CD4-positive, alpha-beta T cell treated with Interleukin-21 for 1 hour (primary cell): Measurements from ENCODE around the gene CALM3.

Experiments
- DNase-seq: peaks from one replicate; pipeline ENCODE4 v3.0.0-alpha.2; 2020

CALM3 gene

DNA sequence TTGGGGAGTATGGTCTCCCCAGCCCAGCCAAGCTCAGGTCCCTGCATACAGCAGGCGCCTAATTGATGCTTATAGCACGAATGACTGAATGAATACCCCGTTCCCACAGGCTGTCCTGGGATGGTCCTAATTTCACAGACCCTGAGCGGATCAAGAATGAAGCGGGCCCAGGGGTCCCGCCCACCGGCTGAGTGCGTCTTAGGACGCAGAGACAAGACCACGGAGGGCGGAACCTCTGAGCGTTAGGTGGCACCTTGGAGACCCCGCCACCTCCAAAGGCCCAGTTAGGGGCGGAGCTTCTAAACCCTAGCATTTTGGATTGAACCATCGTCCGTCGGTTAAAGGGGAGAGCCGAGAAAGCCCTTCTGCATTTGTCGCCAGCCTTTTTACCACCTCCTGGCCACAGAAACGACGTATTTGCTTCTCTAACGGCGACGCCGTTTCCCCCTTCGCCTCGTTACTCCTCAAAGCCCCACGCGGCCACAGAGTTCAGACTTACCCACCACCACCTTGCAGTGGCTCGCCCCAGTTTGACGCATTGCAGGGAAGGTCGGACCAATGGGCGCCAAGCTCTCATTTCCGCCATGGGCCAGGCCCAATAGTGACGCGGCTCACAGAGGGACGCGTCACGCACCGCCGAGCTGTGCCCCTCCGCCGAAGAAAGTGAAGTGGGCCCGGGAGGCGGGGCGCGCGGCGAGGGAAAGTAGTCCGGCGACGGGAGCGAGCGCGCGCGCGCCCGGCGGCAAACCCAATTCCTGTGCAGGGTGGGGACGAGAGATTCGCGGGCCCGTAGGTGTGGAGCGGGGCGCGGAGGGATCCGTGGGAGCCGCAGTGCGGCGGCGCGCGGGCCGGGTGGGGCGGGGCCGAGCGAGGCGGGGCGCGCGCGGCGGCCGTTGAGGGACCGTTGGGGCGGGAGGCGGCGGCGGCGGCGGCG is 479 bp upstream of the CALM3 start:
- peak; percentile 98 for DNase-seq

DNA sequence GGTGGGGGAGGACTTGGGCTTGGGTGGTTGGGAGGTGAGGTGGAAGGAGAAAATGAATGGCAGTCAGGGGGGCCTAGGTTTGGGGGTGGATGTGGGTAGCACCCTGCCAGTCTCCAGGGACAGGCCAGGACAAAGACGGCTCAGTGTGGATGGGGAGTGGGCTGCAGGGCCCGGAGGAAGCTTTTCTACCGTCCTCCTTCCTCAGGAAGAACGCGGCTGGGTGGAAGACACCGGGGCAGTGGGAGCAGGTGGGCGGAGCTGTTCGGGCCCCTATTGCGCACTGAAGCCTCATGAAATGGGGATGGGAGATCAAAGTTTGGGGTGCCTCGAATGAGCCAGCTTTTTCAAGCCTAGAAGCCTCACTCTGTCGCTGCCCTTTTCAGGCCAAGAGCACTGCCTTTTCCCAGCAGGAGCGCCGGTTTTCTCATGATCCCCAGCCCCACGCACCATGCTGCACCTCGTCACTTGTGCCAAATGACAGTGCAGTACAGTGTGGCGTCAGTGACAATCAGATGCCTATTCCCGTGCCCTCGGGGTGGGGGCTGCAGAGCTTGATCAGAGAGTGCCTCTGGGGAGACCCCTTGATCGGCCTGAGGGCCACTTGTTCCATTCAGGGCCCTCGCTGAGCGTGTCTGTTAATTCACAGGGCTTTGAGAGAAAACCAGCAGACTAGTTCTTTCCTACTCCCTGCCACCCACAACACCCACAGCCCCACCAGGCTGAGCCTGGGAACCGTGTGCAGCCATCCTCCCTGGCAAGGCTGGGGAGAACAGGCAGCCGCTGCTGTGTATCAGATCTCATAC is 1.5 kb downstream of the CALM3 start:
- DNase-seq: no peak

DNA sequence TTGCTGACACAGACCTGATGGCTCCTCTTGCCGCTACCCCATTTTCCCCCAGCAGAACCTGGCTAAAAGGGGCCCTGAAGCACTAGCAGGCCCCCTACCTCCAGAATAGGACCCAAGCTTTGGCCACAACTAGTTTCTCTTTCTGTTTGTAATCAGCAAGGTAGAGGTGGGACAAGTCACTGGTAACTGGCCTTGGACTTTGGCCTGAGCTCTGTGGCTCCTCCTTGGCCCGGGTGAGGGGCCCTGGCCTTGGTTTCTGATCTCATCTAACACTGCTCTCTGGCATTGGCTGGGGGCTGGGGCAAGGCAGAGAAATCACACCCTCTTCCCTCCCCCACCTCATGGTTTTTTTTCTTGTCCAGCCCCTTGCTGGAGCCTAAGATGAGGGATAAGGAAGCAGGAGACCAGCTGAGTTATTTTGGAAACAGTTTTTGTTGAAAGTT is 2.1 kb downstream of the CALM3 start:
- DNase-seq: peak; percentile 28

DNA sequence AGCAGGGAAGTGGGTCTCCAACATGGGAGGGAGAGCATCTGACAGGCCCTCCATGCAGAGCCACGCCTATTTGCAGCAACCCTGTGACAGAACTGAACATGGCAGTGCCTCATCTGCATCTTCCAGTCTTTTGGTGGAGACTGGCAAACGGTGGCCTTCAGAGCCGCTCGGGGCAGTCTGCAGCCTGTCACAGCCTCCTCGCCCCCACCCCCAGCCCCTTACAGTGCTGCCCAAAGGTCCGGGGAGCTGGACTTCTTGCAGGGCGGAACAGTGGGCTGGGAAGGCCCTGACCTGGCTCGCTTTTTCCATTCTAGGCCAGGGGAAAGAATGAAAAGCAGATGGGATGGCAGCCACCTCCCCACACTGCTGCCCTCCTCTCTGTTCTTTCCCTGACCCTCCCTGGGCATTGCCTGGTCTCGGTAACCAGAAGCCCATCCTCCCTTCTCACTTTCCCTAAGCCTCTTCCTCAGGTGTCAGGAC is 2.7 kb downstream of the CALM3 start:
- no peak for DNase-seq

DNA sequence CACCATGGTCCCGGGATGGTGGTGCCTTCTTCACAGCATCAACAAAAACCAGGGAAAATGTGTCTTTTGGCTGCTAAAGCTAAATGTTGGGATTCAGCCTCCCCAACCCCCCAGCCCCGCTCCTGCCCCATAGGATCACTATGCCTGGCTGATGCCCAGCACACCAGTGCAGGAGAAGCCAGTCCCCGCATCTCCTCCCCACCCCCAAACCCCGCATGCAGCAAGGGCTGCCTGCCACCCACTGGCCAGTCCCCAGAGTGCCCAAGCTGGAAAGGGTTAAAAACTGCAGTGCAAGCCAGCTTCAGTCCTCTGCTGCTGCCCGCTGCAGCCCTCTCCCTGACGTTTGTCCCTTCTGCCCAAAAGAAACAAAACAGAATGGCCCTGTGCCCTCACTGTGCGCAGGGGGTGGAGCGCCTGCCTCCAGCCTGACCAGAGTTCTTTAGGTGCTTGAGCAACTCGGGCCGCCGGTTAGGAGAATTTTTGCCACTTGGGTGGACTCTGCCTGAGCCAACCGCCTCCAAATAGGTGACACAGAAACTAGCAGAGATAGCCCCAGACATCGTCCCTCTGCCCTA is 3.7 kb downstream of the CALM3 start:
- DNase-seq: no peak

DNA sequence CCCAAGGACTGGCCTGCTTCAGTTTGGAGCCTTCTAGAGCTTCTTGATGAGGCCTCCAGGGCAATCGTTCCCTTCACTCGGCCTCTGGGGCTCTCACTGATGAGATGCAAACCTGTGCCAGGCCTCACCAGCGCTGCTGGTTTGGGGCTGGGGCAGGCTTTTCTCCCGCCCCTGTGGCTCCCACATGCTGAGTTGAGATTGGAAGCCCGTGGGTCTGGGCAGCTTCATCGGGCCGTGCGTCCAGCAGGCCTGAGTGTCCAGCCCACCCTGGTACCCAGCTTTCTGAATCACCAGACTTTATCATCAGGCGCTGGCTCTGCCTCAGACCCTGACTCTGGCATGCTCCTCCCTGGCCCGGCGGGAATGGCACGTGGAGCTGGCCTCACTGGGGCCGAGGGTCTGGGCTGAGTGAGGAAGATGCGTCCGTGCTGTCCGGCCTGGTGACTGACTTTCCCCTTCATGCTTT is 4.3 kb downstream of the CALM3 start:
- DNase-seq: no peak

DNA sequence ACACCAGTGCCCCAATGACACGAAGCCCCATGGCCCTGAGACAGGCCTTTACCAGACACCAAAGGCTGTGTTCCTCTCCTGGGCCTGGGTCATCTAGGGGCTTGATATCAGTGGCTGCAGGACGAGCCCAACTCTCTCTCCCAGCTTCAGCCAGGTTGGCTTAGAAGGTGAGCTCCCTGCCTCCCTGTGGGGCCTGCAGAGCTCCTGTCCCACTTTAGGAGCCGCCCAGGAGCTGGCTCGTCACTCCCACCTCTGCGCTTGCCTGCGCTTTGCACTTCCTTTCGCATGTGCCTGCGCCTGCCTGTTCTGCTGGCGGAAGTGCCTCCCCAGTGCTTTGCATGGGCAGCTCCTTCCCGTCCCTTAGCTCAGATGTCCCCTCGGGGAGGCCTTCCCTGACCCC is 4.9 kb downstream of the CALM3 start:
- DNase-seq: no peak

DNA sequence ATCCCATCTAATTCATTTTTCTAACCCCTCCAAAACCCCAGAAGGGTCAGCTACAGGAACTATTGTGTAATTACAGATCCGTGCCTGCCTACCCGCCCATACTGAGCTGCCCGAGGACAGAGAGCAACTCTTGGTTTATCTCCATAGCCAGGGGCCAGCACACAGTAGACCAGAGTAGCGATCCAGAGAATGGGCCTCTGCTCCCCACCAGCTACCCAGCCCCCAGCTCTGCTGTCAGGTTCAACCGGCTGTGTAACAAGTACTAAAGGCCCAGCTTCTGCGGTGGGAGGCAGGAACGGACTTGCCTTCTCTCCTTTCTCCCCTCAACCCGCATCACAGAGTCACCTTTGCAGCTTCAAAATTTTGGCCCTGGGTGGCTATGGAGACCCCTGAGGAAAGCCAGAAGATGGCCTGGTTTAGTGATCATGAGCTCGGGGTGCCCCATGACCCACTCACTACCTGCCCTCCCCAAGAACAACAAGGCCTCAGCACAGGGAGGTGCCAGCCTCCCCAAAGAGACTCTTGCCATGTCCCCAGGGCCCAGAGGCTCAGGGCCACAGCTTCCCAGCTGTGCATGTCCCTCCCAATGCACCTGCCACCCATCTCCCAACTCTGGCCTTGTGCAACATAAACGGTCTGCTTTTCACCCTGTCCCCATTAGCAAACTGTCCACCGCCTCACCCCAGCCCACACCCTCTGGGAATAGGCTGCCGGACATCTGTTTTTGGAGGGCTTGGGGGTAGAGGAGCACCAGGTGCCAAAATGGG is 5.7 kb downstream of the CALM3 start:
- no peak for DNase-seq

DNA sequence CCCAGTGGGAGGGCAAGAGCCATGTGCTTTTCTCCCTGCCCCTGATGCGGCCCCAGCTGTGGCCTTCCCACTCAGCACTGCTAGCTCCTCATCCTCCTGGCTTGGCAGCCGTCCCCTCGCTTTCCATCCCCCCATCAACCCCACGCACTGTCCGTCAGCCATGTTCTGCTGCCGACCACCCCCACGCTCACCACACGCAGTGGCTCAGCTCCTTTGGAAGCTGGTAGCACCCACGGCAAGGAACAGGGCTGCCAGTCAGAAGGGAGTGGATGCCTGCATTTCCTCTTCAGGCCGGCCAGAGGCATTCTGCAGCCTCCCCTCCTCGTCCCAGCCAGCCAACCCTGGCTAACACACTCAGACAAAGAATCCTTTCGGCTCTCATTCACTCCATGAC is 6.3 kb downstream of the CALM3 start:
- no peak for DNase-seq

DNA sequence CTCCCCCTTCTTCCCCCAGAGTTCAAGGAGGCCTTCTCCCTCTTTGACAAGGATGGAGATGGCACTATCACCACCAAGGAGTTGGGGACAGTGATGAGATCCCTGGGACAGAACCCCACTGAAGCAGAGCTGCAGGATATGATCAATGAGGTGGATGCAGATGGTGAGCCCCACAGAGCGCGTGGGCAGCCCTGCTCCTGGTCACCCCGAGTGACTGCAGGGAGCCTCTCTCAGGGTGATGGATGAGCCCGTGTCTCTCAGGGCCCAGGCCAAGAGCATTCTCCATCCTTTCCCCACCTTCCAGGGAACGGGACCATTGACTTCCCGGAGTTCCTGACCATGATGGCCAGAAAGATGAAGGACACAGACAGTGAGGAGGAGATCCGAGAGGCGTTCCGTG is 7.0 kb downstream of the CALM3 start:
- no peak for DNase-seq

DNA sequence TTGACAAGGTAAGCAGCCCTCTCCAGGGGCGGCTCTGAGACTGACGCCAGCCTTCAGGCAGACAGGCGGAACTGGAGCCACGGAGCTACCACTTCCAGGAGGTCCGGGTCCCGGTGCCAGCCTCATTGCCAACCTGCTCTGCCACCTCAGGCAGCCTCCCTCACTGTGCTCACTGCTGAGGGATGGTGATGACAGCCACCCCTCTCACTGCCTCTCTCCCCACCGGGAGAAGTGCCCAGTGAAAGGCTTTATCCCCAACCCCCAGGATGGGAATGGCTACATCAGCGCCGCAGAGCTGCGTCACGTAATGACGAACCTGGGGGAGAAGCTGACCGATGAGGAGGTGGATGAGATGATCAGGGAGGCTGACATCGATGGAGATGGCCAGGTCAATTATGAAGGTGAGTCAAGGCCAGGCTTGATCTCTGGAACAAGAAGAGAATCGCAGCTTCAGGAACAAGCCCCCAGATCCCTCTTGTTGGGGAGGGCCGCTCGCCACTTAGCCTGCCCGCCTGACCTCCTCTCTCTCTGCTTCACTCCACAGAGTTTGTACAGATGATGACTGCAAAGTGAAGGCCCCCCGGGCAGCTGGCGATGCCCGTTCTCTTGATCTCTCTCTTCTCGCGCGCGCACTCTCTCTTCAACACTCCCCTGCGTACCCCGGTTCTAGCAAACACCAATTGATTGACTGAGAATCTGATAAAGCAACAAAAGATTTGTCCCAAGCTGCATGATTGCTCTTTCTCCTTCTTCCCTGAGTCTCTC is 7.6 kb downstream of the CALM3 start:
- no peak for DNase-seq

DNA sequence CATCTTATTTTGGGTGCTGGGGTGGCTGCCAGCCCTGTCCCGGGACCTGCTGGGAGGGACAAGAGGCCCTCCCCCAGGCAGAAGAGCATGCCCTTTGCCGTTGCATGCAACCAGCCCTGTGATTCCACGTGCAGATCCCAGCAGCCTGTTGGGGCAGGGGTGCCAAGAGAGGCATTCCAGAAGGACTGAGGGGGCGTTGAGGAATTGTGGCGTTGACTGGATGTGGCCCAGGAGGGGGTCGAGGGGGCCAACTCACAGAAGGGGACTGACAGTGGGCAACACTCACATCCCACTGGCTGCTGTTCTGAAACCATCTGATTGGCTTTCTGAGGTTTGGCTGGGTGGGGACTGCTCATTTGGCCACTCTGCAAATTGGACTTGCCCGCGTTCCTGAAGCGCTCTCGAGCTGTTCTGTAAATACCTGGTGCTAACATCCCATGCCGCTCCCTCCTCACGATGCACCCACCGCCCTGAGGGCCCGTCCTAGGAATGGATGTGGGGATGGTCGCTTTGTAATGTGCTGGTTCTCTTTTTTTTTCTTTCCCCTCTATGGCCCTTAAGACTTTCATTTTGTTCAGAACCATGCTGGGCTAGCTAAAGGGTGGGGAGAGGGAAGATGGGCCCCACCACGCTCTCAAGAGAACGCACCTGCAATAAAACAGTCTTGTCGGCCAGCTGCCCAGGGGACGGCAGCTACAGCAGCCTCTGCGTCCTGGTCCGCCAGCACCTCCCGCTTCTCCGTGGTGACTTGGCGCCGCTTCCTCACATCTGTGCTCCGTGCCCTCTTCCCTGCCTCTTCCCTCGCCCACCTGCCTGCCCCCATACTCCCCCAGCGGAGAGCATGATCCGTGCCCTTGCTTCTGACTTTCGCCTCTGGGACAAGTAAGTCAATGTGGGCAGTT is 8.6 kb downstream of the CALM3 start:
- DNase-seq: no peak

DNA sequence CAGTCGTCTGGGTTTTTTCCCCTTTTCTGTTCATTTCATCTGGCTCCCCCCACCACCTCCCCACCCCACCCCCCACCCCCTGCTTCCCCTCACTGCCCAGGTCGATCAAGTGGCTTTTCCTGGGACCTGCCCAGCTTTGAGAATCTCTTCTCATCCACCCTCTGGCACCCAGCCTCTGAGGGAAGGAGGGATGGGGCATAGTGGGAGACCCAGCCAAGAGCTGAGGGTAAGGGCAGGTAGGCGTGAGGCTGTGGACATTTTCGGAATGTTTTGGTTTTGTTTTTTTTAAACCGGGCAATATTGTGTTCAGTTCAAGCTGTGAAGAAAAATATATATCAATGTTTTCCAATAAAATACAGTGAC is 9.3 kb downstream of the CALM3 start:
- no peak for DNase-seq

DNA sequence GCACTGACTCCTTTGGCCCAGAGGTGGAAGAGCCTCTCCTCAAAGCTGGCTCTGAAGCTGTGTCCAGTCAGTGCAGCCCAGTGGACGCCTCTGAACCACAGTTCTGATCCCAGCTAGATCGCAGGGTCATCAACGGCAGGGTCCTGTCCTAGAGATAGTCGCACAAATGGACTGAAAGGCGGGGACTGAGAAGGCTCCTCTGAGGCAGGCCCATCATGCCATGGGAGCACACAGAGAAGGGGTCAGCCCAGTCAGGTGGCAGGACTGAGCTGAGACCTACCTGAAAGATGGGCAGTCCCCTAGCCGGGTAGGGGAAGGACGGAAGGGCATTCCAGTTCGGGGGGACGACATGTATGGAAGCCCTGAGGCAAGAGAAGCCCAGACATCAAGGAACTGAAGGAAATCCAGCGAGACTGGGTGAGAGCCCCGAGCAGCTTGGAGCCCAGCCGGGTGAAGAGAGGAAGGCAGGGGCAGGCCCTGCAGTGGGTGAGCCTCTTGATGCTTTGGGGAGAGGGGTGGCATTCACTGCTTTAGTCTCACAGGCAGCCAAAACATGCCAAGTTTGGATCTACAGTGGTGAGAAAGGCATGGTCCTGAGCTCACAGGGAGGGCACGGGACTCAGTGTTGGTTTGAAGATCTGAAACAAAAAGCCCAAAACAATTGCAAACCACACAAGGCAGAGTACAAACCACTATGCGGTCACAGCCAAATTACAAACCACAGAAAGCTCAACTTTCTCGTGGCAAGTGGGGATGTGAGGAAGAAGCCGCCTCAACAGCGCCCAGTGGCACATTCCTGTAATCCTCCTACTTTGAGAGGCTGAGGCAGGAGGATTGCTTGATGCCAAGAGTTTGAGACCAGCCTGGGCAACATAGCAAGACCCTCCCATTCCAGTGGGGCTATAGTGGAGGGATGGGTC is 10.0 kb downstream of the CALM3 start:
- peak; percentile 62 for DNase-seq

DNA sequence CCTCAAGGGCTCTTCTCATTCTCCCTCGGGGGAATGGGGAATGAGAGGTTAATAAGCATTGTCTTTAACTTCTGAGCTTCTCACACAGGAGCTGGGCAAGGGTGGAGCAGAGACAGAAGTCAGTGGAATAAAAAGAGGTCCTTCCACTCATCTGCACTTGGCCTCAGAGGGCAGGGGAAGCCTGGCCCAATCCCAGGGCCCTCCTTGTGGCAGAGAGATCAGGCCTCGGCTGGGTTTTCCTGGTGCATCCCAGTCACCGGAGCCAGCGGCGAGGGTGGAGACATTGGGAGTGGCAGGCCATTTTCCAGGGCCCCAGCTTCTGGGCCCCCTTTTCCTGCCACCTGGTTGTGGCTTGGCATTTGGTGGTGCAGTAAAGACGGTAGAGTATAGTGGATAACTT is 10.6 kb downstream of the CALM3 start:
- DNase-seq: no peak

DNA sequence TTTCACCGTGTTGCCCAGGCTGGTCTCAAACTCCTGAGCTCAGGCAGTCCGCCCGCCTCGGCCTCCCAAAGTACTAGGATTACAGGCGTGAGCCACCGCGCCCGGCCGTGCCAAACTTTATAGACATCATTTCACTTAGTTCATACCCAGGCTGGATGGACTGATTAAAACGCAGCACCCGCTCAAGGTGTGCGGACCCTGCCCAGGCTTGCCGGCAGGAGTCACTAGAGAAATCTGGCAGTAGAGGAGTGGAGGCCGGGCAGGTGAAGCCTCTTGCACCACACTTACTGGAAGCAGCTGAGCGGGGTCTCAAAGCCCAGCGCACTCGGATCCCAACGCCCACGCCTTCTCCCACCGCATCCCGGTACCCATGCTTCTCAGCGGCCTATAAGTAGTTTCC is 12.4 kb downstream of the CALM3 start:
- DNase-seq: no peak

DNA sequence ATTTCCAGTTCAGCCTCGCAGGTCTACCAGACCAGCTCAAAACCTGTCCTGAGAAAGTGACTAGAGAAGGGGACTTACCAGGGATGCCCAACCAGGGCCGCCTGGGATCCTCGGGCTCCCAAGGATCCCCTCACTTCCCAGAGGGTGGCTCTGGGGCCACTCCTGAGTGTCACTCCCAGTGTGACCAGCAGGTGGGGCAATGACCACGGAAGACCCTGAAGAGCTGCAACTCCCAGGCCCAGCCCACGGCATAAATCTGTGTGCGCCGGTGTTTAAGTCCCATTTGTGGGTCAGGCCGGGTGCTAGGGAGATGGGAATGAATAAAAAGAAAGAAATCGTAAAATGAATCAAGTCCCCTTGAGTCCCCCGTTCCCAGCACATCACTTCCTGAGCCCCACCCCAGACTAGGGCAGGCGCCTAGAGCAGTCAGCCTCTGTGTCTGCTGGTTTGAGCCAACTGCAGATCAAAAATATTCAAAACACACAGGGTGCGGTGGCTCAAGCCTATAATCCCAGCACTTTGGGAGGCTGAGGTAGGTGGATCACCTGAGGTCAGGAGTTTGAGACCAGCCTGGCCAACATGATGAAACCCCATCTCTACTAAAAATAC is 13.1 kb downstream of the CALM3 start:
- peak; percentile 80 for DNase-seq

DNA sequence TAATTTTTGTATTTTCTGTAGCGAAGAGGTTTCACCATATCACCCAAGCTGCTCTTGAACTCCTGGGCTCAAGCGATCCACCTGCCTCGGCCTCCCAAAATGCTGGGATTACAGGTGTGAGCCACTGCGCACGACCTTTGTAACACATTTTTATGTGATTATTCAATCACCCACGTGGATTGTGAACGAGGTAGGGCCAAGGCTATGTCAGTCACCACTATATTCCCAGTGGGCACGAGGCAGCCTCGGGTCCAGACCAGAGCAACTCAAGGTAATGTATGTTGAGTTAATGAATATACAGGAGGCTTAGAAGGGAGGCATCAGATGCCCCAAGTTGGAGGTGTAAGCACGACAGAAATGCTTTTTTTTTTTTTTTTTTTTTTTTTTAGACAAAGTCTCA is 14.8 kb downstream of the CALM3 start:
- no peak for DNase-seq

DNA sequence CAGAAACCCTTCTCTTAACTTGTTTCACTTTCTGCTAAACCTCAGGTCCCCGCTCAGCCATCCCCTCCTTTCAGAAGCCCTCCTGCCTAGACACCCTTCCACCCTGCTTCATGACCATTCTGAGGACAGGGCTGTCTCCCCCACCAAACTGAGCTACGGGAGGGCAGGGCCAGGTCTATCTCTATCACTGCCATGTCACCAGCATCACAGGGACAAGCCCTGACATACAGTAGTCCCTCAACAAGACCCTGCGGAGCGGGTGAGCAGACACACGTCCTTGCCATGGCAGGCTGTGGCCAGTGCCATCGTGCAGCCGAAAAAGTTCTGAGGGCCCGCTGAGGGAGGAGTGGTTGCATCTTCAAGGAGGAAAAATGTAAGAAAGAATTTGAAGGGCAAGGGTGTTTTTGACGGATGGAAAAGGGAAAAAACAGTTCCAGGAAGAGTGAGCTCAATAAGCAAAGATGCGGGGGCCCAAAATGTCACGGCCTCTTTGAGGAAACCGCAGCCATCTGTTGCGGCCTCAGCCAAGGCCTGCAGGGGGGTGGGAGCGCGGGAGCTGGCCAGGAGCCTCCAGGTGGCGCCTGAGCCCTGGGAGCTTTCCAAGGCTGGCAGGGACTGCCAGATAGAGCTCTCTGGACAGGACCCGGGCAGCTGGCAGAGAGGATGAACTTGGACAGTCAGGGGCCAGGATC is 15.6 kb downstream of the CALM3 start:
- DNase-seq: no peak
